GM19397 (cell line): ENCODE data around the gene ARHGAP44.
"Not testable (repeated sequence)": the region's sequence is repeated elsewhere in the genome, so short reads cannot be mapped to it uniquely, and the experiment has no call there.

Source experiments
- ATAC-seq: cut with Tn5 transposase; IDR thresholded peaks from one replicate; pipeline ENCODE4 v1.9.1; 2021; ENCODE audit warnings: mild to moderate bottlenecking, moderate library complexity; ENCODE audit not compliant: unreplicated experiment

ARHGAP44 gene

DNA sequence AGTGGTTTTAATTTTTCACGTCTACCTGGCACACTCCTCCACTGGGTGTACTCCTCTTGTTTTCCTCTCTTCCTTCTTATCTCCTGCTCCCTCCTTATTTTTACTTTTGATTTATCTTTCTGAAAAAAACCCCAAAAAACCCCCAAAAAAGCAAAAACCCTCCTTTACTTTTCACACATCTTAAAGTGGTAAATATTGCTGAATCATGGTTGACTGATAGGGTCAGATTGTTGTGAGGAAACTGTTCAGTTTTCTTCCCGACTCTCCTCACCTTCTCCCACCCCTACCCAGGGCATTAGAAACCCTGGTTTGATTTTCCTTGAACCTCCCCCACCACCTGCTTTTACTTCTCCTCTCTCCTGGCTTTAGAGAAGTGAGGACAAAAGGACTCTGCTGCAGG, 25.4 kb downstream of the ARHGAP44 start:
- no peak for ATAC-seq

DNA sequence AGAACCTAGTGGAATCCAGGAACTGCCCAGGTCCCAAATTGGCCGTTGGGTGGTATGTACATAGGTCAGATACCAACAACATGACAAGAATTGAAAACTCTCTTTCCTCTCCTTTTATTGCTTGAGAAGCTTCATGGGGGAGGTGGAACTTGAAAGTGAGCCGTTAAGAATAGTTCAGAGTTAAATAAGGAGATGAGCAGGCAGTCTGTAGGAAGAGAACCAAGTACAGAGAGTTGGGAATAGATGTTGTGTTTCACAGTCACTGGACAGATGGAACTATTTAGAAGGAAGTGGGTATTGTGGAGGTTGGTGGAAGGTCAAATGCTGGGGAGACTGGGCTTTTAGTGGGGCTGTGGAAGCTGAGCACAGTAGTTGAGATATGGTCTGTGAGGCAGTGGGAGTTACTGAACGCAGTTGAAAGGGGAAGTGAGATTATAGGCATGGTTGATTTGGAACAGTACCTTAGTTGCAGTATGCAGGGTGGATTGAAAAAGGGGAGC, 26.4 kb downstream of the ARHGAP44 start:
- ATAC-seq = peak; percentile 100

DNA sequence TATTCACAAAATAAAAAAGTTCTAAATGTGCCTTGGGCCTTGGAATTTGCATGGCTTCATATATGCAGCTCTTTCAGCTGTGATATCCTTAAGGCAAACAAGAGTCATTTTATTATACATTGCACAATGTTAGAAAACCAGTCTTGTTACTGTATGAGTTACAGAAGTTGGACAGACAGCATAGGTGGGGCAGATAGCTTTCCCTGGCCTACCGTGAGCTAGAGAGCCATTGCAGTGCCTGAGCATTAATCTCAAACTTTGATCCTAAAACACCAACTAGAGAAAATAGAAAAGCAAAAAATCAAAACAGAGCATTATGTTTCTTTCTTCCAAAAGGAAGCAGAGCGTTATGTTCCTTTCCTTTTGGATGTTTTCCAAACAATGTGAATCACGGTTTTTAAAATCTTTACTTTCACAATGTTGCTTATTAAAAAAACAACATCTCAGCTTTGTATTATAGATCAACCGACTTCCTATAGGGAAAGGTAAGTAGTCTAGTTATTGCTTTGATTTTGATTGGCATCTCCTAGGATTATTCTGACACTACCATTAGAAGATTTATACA, 32.2 kb downstream of the ARHGAP44 start:
- no peak for ATAC-seq

GRCh38 chr17:12826431-12826830, 37.1 kb downstream of the ARHGAP44 start:
- no peak for ATAC-seq

GRCh38 chr17:12830777-12831247, 41.5 kb downstream of the ARHGAP44 start:
- ATAC-seq = no peak

- no peak for ATAC-seq
Measured at GRCh38 chr17:12831839-12832238, 42.5 kb downstream of the ARHGAP44 start.

- ATAC-seq = no peak
Measured at GRCh38 chr17:12839042-12839441, 49.7 kb downstream of the ARHGAP44 start.

DNA sequence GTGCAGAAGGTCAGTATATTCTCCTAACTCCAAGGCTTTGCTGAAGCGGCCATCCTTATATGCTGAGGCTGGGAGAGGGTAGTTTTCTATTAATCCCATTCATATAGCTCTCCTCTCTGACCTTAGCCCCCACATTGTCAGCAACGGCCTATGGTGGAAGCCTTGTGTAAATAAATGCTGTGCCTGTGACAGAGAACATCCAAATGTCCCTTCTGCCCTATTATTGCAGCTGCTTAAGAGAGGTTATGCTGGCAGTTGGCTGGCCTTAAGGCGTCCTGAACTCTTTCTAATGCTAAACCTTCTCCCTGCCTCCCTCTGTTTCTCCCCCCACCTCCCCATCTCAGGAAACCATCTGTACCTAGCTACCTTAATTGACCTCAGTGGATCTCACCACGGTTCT, 53.6 kb downstream of the ARHGAP44 start:
- ATAC-seq = no peak

DNA sequence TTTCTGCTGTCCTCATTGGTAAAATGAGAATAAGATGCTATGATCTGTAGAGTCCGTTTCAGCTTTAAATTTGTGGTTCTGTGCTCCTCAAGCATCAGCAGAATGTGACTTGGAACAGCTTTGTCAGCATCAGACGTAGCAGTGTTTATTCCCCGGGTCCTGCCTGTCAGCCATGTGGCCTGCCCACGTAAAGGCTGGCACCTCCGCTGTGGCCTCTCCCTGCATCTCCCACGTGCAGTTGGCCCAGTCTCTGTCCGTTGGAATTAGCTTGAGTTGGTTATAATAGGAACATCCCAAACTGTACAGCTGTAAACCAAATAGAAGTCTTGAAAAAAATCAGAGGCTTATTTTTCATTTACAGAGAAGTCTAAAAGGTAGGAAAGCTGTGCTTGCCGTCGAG, 61.7 kb downstream of the ARHGAP44 start:
- ATAC-seq = no peak

- ATAC-seq = no peak
Measured at GRCh38 chr17:12851901-12852435, 62.7 kb downstream of the ARHGAP44 start.

GRCh38 chr17:12853921-12854320, 64.6 kb downstream of the ARHGAP44 start:
- no peak for ATAC-seq

DNA sequence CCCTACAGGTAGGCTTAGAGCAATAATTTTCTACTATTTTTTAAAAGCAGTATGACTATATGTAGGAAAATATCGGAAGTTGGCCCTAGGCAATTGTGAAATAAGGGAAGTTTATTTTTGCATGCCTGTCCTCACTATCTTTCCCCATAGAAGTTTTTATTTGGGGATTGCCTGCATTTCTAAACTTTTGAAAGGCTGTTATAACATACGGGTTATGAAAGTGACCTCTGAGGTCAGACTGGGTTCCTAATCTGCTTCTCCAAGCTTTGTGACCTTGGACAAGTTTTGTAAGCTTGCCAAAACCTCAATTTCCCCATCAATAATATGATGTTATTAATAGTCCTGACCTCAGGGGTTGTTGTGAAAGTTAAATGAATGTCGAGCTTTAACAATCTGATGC, 67.1 kb downstream of the ARHGAP44 start:
- ATAC-seq = no peak

GRCh38 chr17:12857592-12857991, 68.3 kb downstream of the ARHGAP44 start:
- no peak for ATAC-seq

GRCh38 chr17:12859520-12859919, 70.2 kb downstream of the ARHGAP44 start:
- no peak for ATAC-seq

GRCh38 chr17:12865769-12866168, 76.5 kb downstream of the ARHGAP44 start:
- ATAC-seq = no peak

- ATAC-seq = no peak
Measured at GRCh38 chr17:12866244-12866643, 76.9 kb downstream of the ARHGAP44 start.

DNA sequence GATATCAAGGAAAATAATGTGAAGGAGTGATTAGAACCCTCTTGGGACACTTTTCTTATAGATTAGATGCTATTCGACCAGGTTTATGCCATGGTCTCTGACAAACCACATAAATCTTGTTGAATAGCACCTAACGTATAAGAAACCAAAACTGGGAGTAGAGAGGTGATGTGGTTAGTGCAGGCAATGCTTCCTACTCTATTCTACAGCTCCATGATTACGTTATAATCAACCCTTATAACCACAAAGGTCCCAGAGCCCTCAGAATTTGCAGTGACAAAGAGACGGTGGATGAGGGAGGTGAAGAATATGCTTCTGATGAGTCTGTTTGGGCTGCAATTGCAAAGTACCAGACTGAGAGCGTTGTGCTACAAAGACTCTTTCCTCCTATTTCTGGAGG, 78.4 kb downstream of the ARHGAP44 start:
- no peak for ATAC-seq

DNA sequence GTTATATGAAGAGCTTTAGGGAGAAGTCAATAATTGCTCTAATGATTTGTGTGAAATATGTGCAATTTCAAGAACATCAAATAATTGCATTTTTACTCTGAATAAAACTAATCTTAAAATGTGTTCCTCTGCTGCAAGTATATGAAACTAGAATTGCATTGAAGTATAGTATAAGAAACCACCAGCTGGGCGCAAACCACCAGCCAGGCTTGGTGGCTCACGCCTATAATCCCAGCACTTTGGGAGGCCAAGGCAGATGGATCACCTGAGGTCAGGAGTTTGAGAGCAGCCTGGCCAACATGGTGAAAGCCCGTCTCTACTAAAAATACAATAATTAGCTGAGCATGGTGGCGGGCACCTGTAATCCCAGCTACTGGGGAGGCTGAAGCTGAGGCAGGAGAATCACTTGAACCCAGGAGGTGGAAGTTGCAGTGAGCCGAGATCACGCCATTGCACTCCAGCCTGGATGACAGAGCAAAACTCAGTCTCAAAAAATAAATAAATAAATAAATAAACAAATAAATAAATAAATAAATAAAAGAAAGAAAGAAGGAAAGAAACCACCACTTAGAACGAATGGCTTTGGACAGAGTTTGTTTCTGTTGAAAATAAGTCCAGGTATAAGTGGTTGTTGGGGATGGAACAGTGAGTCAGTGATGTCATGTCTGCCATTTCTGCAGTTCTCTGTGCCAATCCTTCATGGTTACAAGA, 84.3 kb downstream of the ARHGAP44 start:
- not testable (repeated sequence) for ATAC-seq

GRCh38 chr17:12877953-12878669, 88.8 kb downstream of the ARHGAP44 start:
- ATAC-seq = no peak

GRCh38 chr17:12879096-12879495, 89.8 kb downstream of the ARHGAP44 start:
- not testable (repeated sequence) for ATAC-seq

- no peak for ATAC-seq
Measured at GRCh38 chr17:12883472-12883871, 94.2 kb downstream of the ARHGAP44 start.

DNA sequence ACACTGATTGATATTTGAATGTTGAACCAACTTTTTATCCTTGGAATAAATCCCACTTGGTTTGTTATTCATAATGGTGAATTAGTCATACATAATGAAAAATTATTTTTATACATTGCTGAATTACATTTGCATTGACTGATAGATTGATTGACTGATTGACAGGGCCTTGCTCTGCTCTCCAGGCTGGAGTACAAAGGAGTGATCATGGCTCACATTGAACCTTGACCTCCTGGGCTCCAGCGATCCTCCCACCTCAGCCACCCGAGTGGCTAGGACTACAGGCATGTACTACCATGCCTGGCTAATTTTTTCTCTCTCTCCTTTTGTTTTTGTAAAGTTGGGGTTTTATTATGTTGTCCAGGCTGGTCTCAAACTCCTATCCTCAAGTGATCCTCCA, 97.8 kb downstream of the ARHGAP44 start:
- ATAC-seq = no peak
